GM12878 (cell line): Measurements from ENCODE around the gene RAB21.

Experiments used
- CBFB ChIP-seq: IDR thresholded peaks from 2 replicates; pipeline ENCODE4 v1.6.1; 2016; ENCODE audit warnings: antibody characterized with exemption, low read depth
- CHD4 ChIP-seq: fragments of 200-600 bp; sonication (generic); IDR thresholded peaks from 2 replicates; pipeline ENCODE4 v1.6.1; 2016; ENCODE audit warnings: mild to moderate bottlenecking
- CTCF ChIP-seq, 3 experiments: IDR thresholded peaks in 2 of 3; conservative IDR thresholded peaks in 1 of 3; 2 replicates each; pipeline ENCODE4 v1.5.1; 2011; ENCODE audit warnings: low read depth in 3 of 3, low read length in 3 of 3, mild to moderate bottlenecking in 3 of 3, control low read depth in 2 of 3, moderate library complexity in 2 of 3, inconsistent platforms in 1 of 3, mixed read lengths in 1 of 3; ENCODE audit not compliant: control insufficient read depth in 2 of 3, insufficient read depth in 1 of 3; ENCODE audit errors: extremely low read depth in 1 of 3
- JUNB ChIP-seq: IDR thresholded peaks from 2 replicates; pipeline ENCODE4 v1.6.1; 2016; ENCODE audit warnings: antibody characterized with exemption, mild to moderate bottlenecking
- MAX ChIP-seq: IDR thresholded peaks from 2 replicates; pipeline ENCODE4 v1.6.1; 2012; ENCODE audit warnings: low read depth, low read length, improper control_type of control experiment
- MYC ChIP-seq: IDR thresholded peaks from 2 replicates; pipeline ENCODE4 v1.6.1; 2011; ENCODE audit warnings: mild to moderate bottlenecking, low read length, moderate library complexity, inconsistent platforms; ENCODE audit not compliant: insufficient read depth, insufficient replicate concordance, insufficient read length, severe bottlenecking
- NFYB ChIP-seq: IDR thresholded peaks from 2 replicates; pipeline ENCODE4 v1.6.1; 2011; ENCODE audit warnings: low read depth, mild to moderate bottlenecking, low read length, improper control_type of control experiment, moderate library complexity; ENCODE audit not compliant: insufficient read depth
- POLR2A ChIP-seq: IDR thresholded peaks from 2 replicates; pipeline ENCODE4 v1.6.1; 2011; ENCODE audit warnings: low read depth, mild to moderate bottlenecking, low read length
- RAD21 ChIP-seq: IDR thresholded peaks from 2 replicates; pipeline ENCODE4 v1.6.1; 2011; ENCODE audit warnings: mild to moderate bottlenecking, low read depth, low read length, moderate library complexity; ENCODE audit not compliant: insufficient read depth
- REST ChIP-seq: IDR thresholded peaks from 2 replicates; pipeline ENCODE4 v1.6.1; 2012; ENCODE audit warnings: mild to moderate bottlenecking, low read depth, low read length
- SRF ChIP-seq, 2 experiments: IDR thresholded peaks; 2 replicates each; pipeline ENCODE4 v1.6.1; 2011; ENCODE audit warnings: low read depth in 2 of 2, low read length in 2 of 2, mild to moderate bottlenecking in 1 of 2, moderate library complexity in 1 of 2
- USF2 ChIP-seq: IDR thresholded peaks from 2 replicates; pipeline ENCODE4 v1.6.1; 2011; ENCODE audit warnings: low read depth, low read length, improper control_type of control experiment, borderline replicate concordance
- ZNF24 ChIP-seq: fragments of 450-650 bp; IDR thresholded peaks from 2 replicates; pipeline ENCODE4 v1.6.1; 2017; ENCODE audit warnings: antibody characterized with exemption, mild to moderate bottlenecking

- TF ChIP-seq POLR2A (no peak), USF2 (no peak), MYC (no peak), REST (no peak), CTCF (IDR thresholded peaks at IDR 0.05 in 2 of 3, conservative IDR thresholded peaks at IDR 0.05 in 1 of 3; ENCODE audit: control insufficient read depth in 2 of 3, extremely low read depth in 1 of 3, insufficient read depth in 1 of 3, low read depth in 3 of 3, low read length in 3 of 3) (no peak), SRF (IDR thresholded peaks at IDR 0.05; ENCODE audit: low read depth in 2 of 2, low read length in 2 of 2) (no peak), JUNB (peak; percentile 38), ZNF24 (no peak), RAD21 (no peak), CHD4 (no peak), MAX (no peak), NFYB (no peak), CBFB (no peak)
Observed at GRCh38 chr12:71782017-71782416, 27.4 kb downstream of the RAB21 start.
